ENCODE measurements around the gene MGLL.

DNA sequence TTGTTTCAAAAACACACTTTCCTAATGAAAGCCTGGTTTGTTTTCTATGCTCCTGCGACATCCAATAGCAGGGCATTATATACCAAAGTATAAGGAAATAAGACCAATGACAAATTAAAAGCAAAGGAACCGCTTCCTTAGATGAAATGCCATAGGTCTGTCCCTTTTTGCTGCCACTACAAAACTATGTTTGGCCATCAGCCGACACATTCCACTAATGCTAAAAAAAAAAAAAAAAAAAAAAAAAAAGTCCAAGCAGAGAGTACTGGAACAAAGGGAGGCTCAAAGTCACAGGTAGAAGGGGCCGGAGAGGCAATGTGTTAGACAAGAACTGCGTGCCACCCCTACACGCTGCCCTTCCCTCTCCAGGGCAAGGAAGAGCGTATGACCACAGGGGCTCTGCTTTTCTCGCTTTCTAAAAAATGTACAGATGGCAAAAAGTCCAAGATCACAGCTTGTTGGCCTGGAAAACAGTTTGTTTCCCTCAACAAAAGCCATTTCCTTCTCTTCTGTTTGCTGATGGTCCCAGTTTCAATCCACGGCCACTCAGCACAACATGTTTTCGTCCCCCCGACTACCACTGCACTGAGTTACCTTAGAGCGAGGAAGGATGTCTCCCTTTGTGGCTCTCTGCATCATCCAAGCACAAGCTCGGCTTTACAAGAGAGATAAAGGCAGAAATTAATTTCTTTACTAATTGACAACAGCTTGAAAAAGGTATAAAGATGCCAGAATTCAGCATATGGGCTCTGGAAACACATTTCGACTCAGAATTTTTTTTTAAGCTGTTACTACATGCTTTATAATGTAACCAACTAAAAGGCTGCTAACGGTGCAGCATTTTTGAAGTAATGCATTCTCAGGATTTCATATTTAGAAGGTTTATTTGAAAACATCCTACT lies 78.7 kb downstream of the MGLL start:
- TF ChIP-seq, protein P1, sequence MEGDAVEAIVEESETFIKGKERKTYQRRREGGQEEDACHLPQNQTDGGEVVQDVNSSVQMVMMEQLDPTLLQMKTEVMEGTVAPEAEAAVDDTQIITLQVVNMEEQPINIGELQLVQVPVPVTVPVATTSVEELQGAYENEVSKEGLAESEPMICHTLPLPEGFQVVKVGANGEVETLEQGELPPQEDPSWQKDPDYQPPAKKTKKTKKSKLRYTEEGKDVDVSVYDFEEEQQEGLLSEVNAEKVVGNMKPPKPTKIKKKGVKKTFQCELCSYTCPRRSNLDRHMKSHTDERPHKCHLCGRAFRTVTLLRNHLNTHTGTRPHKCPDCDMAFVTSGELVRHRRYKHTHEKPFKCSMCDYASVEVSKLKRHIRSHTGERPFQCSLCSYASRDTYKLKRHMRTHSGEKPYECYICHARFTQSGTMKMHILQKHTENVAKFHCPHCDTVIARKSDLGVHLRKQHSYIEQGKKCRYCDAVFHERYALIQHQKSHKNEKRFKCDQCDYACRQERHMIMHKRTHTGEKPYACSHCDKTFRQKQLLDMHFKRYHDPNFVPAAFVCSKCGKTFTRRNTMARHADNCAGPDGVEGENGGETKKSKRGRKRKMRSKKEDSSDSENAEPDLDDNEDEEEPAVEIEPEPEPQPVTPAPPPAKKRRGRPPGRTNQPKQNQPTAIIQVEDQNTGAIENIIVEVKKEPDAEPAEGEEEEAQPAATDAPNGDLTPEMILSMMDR (IDR thresholded peaks at IDR 0.05; ENCODE audit: low read depth, low read length), result no peak
- no peak for TF ChIP-seq EZH2phosphoT487 (IDR thresholded peaks at IDR 0.05; ENCODE audit: low read depth)

Measured in OCI-LY3 (cell line).